H1 (cell line): ENCODE data around the gene RTN4RL1. TPM values are rescaled to one million over a fixed set of nuclear protein-coding genes. Genes with fewer than 3 reads are reported as not detected.

ENCODE experiments used
- CTCF ChIA-PET: fragments of 300-600 bp; sonication (Branson Sonifier 250); formaldehyde crosslinking; loops from one replicate; lab custom pipeline; 2021; ENCODE audit not compliant: partially characterized antibody; lab: Charles Lee
- POLR2A ChIA-PET: fragments of 300-600 bp; sonication (Branson Sonifier 250); formaldehyde crosslinking; loops from one replicate; lab custom pipeline; 2021; ENCODE audit warnings: inconsistent platforms; ENCODE audit not compliant: partially characterized antibody; lab: Charles Lee
- DNase-seq, 2 experiments: peaks; one replicate each; pipeline versions ENCODE4 v3.0.0 to v3.0.0-alpha.2; 2010 to 2022; ENCODE audit warnings: low spot score in 2 of 2, low read depth in 1 of 2, mixed read lengths in 1 of 2
- FAIRE-seq: peaks from 2 replicates; lab custom pipeline; 2011; peaks lifted over from hg19 to GRCh38; lab: Jason Lieb, UNC
- H2AFZ ChIP-seq: 2 replicates; pipeline ENCODE4 v1.8.1; 2012; ENCODE audit warnings: low read length, inconsistent platforms
- H2AK5ac ChIP-seq: 2 replicates; pipeline ENCODE4 v1.6.1; 2013; ENCODE audit warnings: low read depth, low read length
- H2BK120ac ChIP-seq: replicated peaks from 2 replicates; pipeline ENCODE3; 2013; ENCODE audit warnings: low read depth, low read length, inconsistent platforms
- H2BK12ac ChIP-seq: 2 replicates; pipeline ENCODE4 v1.6.1; 2013; ENCODE audit warnings: low read depth, low read length
- H2BK15ac ChIP-seq: 2 replicates; pipeline ENCODE4 v1.6.1; 2013; ENCODE audit warnings: low read length
- H2BK20ac ChIP-seq: 2 replicates; pipeline ENCODE4 v1.6.1; 2013; ENCODE audit warnings: low read length
- H2BK5ac ChIP-seq: 2 replicates; pipeline ENCODE4 v1.6.1; 2013; ENCODE audit warnings: low read depth, low read length
- H3K14ac ChIP-seq: 2 replicates; pipeline ENCODE4 v1.6.1; 2013; ENCODE audit warnings: inconsistent platforms; ENCODE audit not compliant: insufficient read length
- H3K18ac ChIP-seq: 2 replicates; pipeline ENCODE4 v1.6.1; 2013; ENCODE audit warnings: low read length; ENCODE audit errors: extremely low read depth
- H3K23ac ChIP-seq: 2 replicates; pipeline ENCODE4 v1.6.1; 2013; ENCODE audit warnings: inconsistent platforms; ENCODE audit not compliant: insufficient read length
- H3K23me2 ChIP-seq: 2 replicates; pipeline ENCODE4 v1.6.1; 2013; ENCODE audit warnings: low read depth, low read length
- H3K27ac ChIP-seq: 2 replicates; pipeline ENCODE4 v1.6.1; 2011; ENCODE audit warnings: low read depth, low read length, inconsistent platforms
- H3K27me3 ChIP-seq, 4 experiments: replicated peaks in 1 of 4; 1 replicate in 1 of 4; 2 replicates in 3 of 4; pipeline versions ENCODE4 v1.6.1 to v1.8.1; 2011 to 2013; ENCODE audit warnings: low read length in 3 of 4, mild to moderate bottlenecking in 3 of 4, inconsistent platforms in 2 of 4, mixed read lengths in 2 of 4, moderate library complexity in 1 of 4; ENCODE audit not compliant: control insufficient read depth in 3 of 4, insufficient read depth in 3 of 4; ENCODE audit errors: extremely low read depth in 1 of 4
- H3K36me3 ChIP-seq, 4 experiments: 2 replicates each; pipeline versions ENCODE4 v1.6.1 to v1.8.1; 2011 to 2013; ENCODE audit warnings: mild to moderate bottlenecking in 4 of 4, low read length in 3 of 4, moderate library complexity in 2 of 4, control low read depth in 1 of 4, inconsistent platforms in 1 of 4; ENCODE audit not compliant: insufficient read depth in 4 of 4, control insufficient read depth in 2 of 4
- H3K4ac ChIP-seq: replicated peaks from 2 replicates; pipeline ENCODE3; 2013; ENCODE audit warnings: low read length, low read depth, mixed read lengths, inconsistent platforms; ENCODE audit not compliant: insufficient read length
- H3K4me1 ChIP-seq, 4 experiments: replicated peaks in 1 of 4; 1 replicate in 1 of 4; 2 replicates in 3 of 4; pipeline versions ENCODE4 v1.6.1 to v1.8.1; 2011 to 2013; ENCODE audit warnings: low read length in 3 of 4, inconsistent platforms in 2 of 4, mixed read lengths in 1 of 4; ENCODE audit not compliant: insufficient read depth in 4 of 4, control insufficient read depth in 3 of 4
- H3K4me2 ChIP-seq, 2 experiments: 2 replicates each; pipeline versions ENCODE4 v1.6.1 to v1.8.1; 2011 to 2013; ENCODE audit warnings: low read depth in 2 of 2, low read length in 2 of 2, control low read depth in 1 of 2, inconsistent platforms in 1 of 2, mild to moderate bottlenecking in 1 of 2; ENCODE audit not compliant: insufficient read depth in 1 of 2
- H3K4me3 ChIP-seq, 4 experiments: fragments of 200-600, 300-600 bp in 1 of 4; sonication (generic), shearing (Covaris generic), sonication (Bioruptor Twin) in 1 of 4; 2 replicates each; pipeline versions ENCODE4 v1.5.1 to v1.8.1; 2011 to 2016; ENCODE audit warnings: low read length in 4 of 4, low read depth in 3 of 4, control low read depth in 2 of 4, inconsistent platforms in 2 of 4, mild to moderate bottlenecking in 2 of 4, mixed read lengths in 1 of 4, moderate library complexity in 1 of 4; ENCODE audit not compliant: insufficient read depth in 2 of 4; ENCODE audit errors: extremely low read depth in 1 of 4
- H3K56ac ChIP-seq: replicated peaks from 2 replicates; pipeline ENCODE3; 2013; ENCODE audit warnings: low read depth, mild to moderate bottlenecking, mixed read lengths, low read length, inconsistent platforms; ENCODE audit not compliant: insufficient read length
- H3K79me1 ChIP-seq: 2 replicates; pipeline ENCODE4 v1.6.1; 2013; ENCODE audit warnings: low read depth, low read length, control low read depth
- H3K79me2 ChIP-seq, 2 experiments: 2 replicates each; pipeline versions ENCODE4 v1.6.1 to v1.8.1; 2012 to 2013; ENCODE audit warnings: low read length in 2 of 2, mild to moderate bottlenecking in 2 of 2, inconsistent platforms in 1 of 2; ENCODE audit not compliant: insufficient read depth in 2 of 2, control insufficient read depth in 1 of 2
- H3K9ac ChIP-seq, 4 experiments: replicated peaks in 1 of 4; 1 replicate in 1 of 4; 2 replicates in 3 of 4; pipeline versions ENCODE4 v1.6.1 to v1.8.1; 2011 to 2013; ENCODE audit warnings: low read depth in 3 of 4, low read length in 3 of 4, control low read depth in 2 of 4, mild to moderate bottlenecking in 2 of 4, moderate library complexity in 2 of 4, inconsistent platforms in 1 of 4; ENCODE audit errors: extremely low read depth in 1 of 4
- H3K9me3 ChIP-seq, 2 experiments: 2 replicates each; pipeline versions ENCODE4 v1.6.1 to v1.8.1; 2012 to 2013; ENCODE audit warnings: mild to moderate bottlenecking in 2 of 2, moderate library complexity in 2 of 2, control low read depth in 1 of 2, inconsistent platforms in 1 of 2, low read depth in 1 of 2, low read length in 1 of 2, mixed read lengths in 1 of 2; ENCODE audit not compliant: insufficient read depth in 2 of 2
- H4K20me1 ChIP-seq, 2 experiments: replicated peaks in 1 of 2; 2 replicates each; pipeline versions ENCODE3 to v1.8.1; 2011 to 2013; ENCODE audit warnings: inconsistent platforms in 2 of 2, low read length in 2 of 2, mild to moderate bottlenecking in 1 of 2; ENCODE audit not compliant: insufficient read depth in 2 of 2, control insufficient read depth in 1 of 2
- H4K5ac ChIP-seq: 2 replicates; pipeline ENCODE4 v1.6.1; 2013; ENCODE audit warnings: low read length, low read depth, mixed read lengths, inconsistent platforms; ENCODE audit not compliant: insufficient read length
- H4K8ac ChIP-seq: 2 replicates; pipeline ENCODE4 v1.8.0; 2013; ENCODE audit warnings: mild to moderate bottlenecking, moderate library complexity, low read length, inconsistent platforms; ENCODE audit not compliant: insufficient read depth; ENCODE audit errors: extremely low read depth
- H4K91ac ChIP-seq: replicated peaks from 2 replicates; pipeline ENCODE3; 2013; ENCODE audit warnings: low read length, mixed read lengths, inconsistent platforms; ENCODE audit not compliant: insufficient read length
- EP300 ChIP-seq, 2 experiments: IDR thresholded peaks; 1 replicate in 1 of 2; 2 replicates in 1 of 2; pipeline ENCODE4 v1.6.1; 2011 to 2012; ENCODE audit warnings: low read depth in 2 of 2, low read length in 2 of 2, mild to moderate bottlenecking in 2 of 2, borderline replicate concordance in 1 of 2, inconsistent platforms in 1 of 2, moderate library complexity in 1 of 2
- EZH2 ChIP-seq: fragments of 200-600 bp; sonication (generic); IDR thresholded peaks from 2 replicates; pipeline ENCODE4 v1.7.1; 2012; ENCODE audit warnings: low read depth, mild to moderate bottlenecking, moderate library complexity, low read length, inconsistent platforms; ENCODE audit not compliant: severe bottlenecking
- WGBS, 2 experiments: shearing (Covaris generic) in 1 of 2; methylation state at CpG; one replicate each; pipeline versions ENCODE4 v1.1.6 to v1.1.7; 2013 to 2015; ENCODE audit warnings: low lambda C conversion rate in 2 of 2, mixed read lengths in 2 of 2, inconsistent platforms in 1 of 2, low coverage in 1 of 2, missing lambda C conversion rate in 1 of 2; ENCODE audit not compliant: insufficient replicate concordance in 2 of 2, insufficient coverage in 1 of 2, insufficient read length in 1 of 2; ENCODE audit errors: extremely low coverage in 1 of 2, missing lambda C conversion rate in 1 of 2; 5-methylcytosine and 5-hydroxymethylcytosine counted together
- polyA plus RNA-seq, 7 experiments: library from polyadenylated mRNA; depleted of rRNA in 3 of 7; stranded (reverse) in 5 of 7; unstranded in 2 of 7; fragments of >200 nt in 5 of 7; fragments of 200-250 nt in 2 of 7; gene quantifications; 1 replicate in 5 of 7; 2 replicates in 1 of 7; 4 replicates in 1 of 7; pipeline versions ENCODE4 v1.2.1 to v1.2.3, GENCODE V29; 2011 to 2013; ENCODE audit warnings: missing spikeins in 2 of 7, mixed read lengths in 2 of 7
- total RNA-seq: library from RNA; stranded (reverse); fragmentation: NEBNext Ultra II Directional; extraction: Animal tissue kit (Norgen Biotek cat#: 25700); gene quantifications from 2 replicates; pipeline ENCODE4 v1.2.1, GENCODE V29; 2021

The RTN4RL1 gene
- total and polyA plus RNA-seq, 2 of the 8 experiments (the other 6 are each of a cell fraction or from before 2014, with no cell fraction given) = 0.09 TPM; not detected in 1

DNA sequence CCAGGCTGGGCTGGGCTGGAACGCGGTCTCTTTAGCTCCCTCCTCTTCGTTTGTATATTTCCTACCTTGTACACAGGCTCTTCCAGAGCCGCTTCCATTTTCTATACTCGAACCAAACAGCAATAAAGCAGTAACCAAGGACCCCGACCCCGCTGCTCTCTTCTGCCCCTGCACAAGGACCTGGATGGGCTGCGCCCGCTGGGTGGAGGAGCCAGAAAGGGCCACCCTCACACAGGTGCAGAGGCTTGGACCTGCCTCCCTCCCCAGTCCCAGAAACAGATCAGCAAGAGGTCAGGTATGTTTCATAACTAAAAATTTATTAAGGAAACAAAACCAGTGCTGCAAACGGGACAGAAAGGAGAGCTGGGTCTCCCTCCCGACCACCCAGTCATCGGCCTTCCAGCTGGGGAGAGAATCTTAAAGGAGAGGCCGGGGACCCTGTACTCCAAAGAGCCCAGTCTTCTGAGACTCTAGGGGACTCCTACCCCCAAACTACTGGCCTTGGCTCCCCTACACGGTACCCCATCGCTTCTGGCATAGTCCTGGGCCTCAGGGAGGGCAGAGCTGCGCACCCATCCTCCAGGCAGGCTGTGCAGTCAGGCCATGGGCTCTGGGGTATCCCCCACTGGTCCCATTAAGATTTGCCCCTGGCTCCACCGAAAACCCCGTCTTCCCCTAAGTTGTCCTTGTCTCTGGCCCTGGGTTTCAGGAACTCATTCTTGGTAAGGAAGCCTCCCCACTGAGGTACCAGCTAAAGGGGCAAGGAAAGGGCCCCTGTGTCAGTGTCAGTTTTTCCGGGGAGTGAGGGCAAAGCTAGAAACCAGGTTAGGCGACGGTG lies 34.6 kb upstream of the RTN4RL1 start:
- Histone ChIP-seq H3K4me1 (peaks cover 0 to 27% (median 13%) of the 10 kb centered on the region in 4 experiments; a peak in 6 of 7 replicates), H3K36me3 (peaks cover 0 to 14% (median 0%) of the 10 kb centered on the region in 4 experiments; a peak in 1 of 8 replicates), H2BK20ac (no peak overlapping the region), H2BK12ac (no peak overlapping the region), H3K9ac (no peak overlapping the region), H2BK5ac (no peak overlapping the region), H2AK5ac (peak overlapping the region; percentile 13; the same call in 1 of the 2 replicates), H3K14ac (no peak overlapping the region), H4K5ac (no peak overlapping the region), H3K23me2 (peaks cover 2% of the 10 kb centered on the region; the same call in 1 of the 2 replicates), H4K20me1 (peaks cover 12 to 16% of the 10 kb centered on the region in 2 experiments), H3K23ac (no peak overlapping the region), H3K27ac (no peak overlapping the region), H3K56ac (no peak overlapping the region), H4K8ac (no peak overlapping the region; the same call in 1 of the 2 replicates), H3K4me3 (peak overlapping the region in 2 of 4 experiments; percentile 9 to 54; a peak in 2 of 8 replicates), H2AFZ (no peak overlapping the region), H3K79me1 (no peaks in the 10 kb centered on the region), H3K18ac (no peak overlapping the region), H3K79me2 (no peaks in the 10 kb centered on the region), H4K91ac (no peak overlapping the region), H2BK15ac (no peak overlapping the region), H2BK120ac (no peak overlapping the region), H3K9me3 (peaks cover 0 to 7% of the 10 kb centered on the region in 2 experiments; a peak in 1 of 4 replicates), H3K4me2 (peak overlapping the region; percentile 12 to 62), H3K27me3 (peaks cover 42 to 65% (median 58%) of the 10 kb centered on the region in 4 experiments), H3K4ac (no peak overlapping the region)
- FAIRE-seq (no peak), DNase-seq (no peak)
- TF ChIP-seq EZH2 (peak; percentile 2), EP300 (IDR thresholded peaks at IDR 0.05; ENCODE audit: borderline replicate concordance in 1 of 2, low read depth in 2 of 2, low read length in 2 of 2) (no peak)
- WGBS, 2 experiments = 73% methylated on average over 21 of the region's 21 CpGs; no CpG with 5 or more reads in 1 of the 2 experiments
- POLR2A ChIA-PET = interaction anchor here (0.6 to 2.0 kb wide), 3 partner anchors 13 to 268 kb away, joined by 3 to 8 read pairs (median 4); no protein-coding TSS in a partner anchor
- CTCF ChIA-PET = interaction anchor here (0.5 to 9.3 kb wide), 19 partner anchors 11 to 205 kb away, joined by 3 to 122 read pairs (median 5); no protein-coding TSS in a partner anchor
